H9 (cell line): ENCODE measurements around the gene RAB15. TPM values are rescaled to one million over a fixed set of nuclear protein-coding genes. Genes with fewer than 3 reads are reported as not detected.
A peak's percentile ranks its signal among the peaks of the same experiment; 100 is the strongest.

Experiments
- DNase-seq: peaks from one replicate; pipeline ENCODE4 v3.0.0-alpha.2; 2017
- H2AFZ ChIP-seq: one replicate; pipeline ENCODE4 v1.6.1; 2013; ENCODE audit warnings: mild to moderate bottlenecking, low read length, control low read depth, moderate library complexity
- H2AK5ac ChIP-seq: 2 replicates; pipeline ENCODE4 v1.6.1; 2013; ENCODE audit warnings: low read length, control low read depth, mixed read lengths; ENCODE audit not compliant: insufficient read length
- H2BK120ac ChIP-seq: one replicate; pipeline ENCODE4 v1.6.1; 2013; ENCODE audit warnings: low read depth, mild to moderate bottlenecking, low read length, control low read depth, inconsistent platforms; ENCODE audit not compliant: poor library complexity, severe bottlenecking
- H2BK12ac ChIP-seq: 2 replicates; pipeline ENCODE4 v1.6.1; 2013; ENCODE audit warnings: low read length, control low read depth, mixed read lengths, low read depth; ENCODE audit not compliant: insufficient read length
- H2BK15ac ChIP-seq: 2 replicates; pipeline ENCODE4 v1.6.1; 2013; ENCODE audit warnings: low read depth, low read length, control low read depth
- H2BK20ac ChIP-seq: one replicate; pipeline ENCODE4 v1.6.1; 2013; ENCODE audit warnings: low read depth, mild to moderate bottlenecking, low read length, control low read depth, inconsistent platforms; ENCODE audit not compliant: poor library complexity, severe bottlenecking
- H2BK5ac ChIP-seq: 2 replicates; pipeline ENCODE4 v1.6.1; 2013; ENCODE audit warnings: low read length, control low read depth, mixed read lengths; ENCODE audit not compliant: insufficient read length
- H3K14ac ChIP-seq: 2 replicates; pipeline ENCODE4 v1.6.1; 2013; ENCODE audit warnings: low read length, control low read depth; ENCODE audit not compliant: insufficient read depth
- H3K18ac ChIP-seq: 2 replicates; pipeline ENCODE4 v1.6.1; 2013; ENCODE audit warnings: low read depth, mild to moderate bottlenecking, mixed read lengths, low read length, control low read depth; ENCODE audit not compliant: insufficient read length
- H3K23ac ChIP-seq: 2 replicates; pipeline ENCODE4 v1.6.1; 2013; ENCODE audit warnings: low read length, control low read depth, mixed read lengths, low read depth; ENCODE audit not compliant: insufficient read length
- H3K23me2 ChIP-seq: 2 replicates; pipeline ENCODE4 v1.6.1; 2013; ENCODE audit warnings: low read depth, mild to moderate bottlenecking, mixed read lengths, low read length, control low read depth; ENCODE audit not compliant: insufficient read length, poor library complexity, severe bottlenecking
- H3K27ac ChIP-seq: 2 replicates; pipeline ENCODE4 v1.5.1; 2013; ENCODE audit warnings: low read length, control low read depth, mixed read lengths, low read depth; ENCODE audit not compliant: insufficient read length
- H3K27me3 ChIP-seq: 2 replicates; pipeline ENCODE4 v1.6.1; 2013; ENCODE audit warnings: low read length, control low read depth, inconsistent platforms; ENCODE audit not compliant: insufficient read depth
- H3K4ac ChIP-seq: 2 replicates; pipeline ENCODE4 v1.6.1; 2013; ENCODE audit warnings: low read depth, mild to moderate bottlenecking, control low read depth, inconsistent platforms, low read length, moderate library complexity
- H3K4me1 ChIP-seq: 2 replicates; pipeline ENCODE4 v1.6.1; 2013; ENCODE audit warnings: low read length, control low read depth, inconsistent platforms; ENCODE audit not compliant: insufficient read depth
- H3K4me2 ChIP-seq: 2 replicates; pipeline ENCODE4 v1.6.1; 2013; ENCODE audit warnings: low read length, control low read depth, mixed read lengths; ENCODE audit not compliant: insufficient read length, insufficient read depth
- H3K56ac ChIP-seq: 2 replicates; pipeline ENCODE4 v1.6.1; 2013; ENCODE audit warnings: low read depth, mild to moderate bottlenecking, mixed read lengths, low read length, control low read depth; ENCODE audit not compliant: insufficient read length
- H3K79me1 ChIP-seq: 2 replicates; pipeline ENCODE4 v1.6.1; 2013; ENCODE audit warnings: low read depth, mild to moderate bottlenecking, moderate library complexity, low read length, control low read depth, inconsistent platforms; ENCODE audit not compliant: insufficient read depth, poor library complexity, severe bottlenecking
- H3K79me2 ChIP-seq: 2 replicates; pipeline ENCODE4 v1.6.1; 2013; ENCODE audit warnings: low read length, control low read depth, inconsistent platforms; ENCODE audit not compliant: insufficient read depth
- H3K9ac ChIP-seq: 2 replicates; pipeline ENCODE4 v1.6.1; 2013; ENCODE audit warnings: low read length, control low read depth, mixed read lengths; ENCODE audit not compliant: insufficient read length; ENCODE audit errors: extremely low read depth
- H3K9me3 ChIP-seq: one replicate; pipeline ENCODE4 v1.6.1; 2013; ENCODE audit warnings: low read depth, low read length, inconsistent platforms; ENCODE audit not compliant: control insufficient read depth
- H3T11ph ChIP-seq: one replicate; pipeline ENCODE4 v1.6.1; 2013; ENCODE audit warnings: mild to moderate bottlenecking, low read length, control low read depth, inconsistent platforms
- H4K20me1 ChIP-seq: one replicate; pipeline ENCODE4 v1.6.1; 2013; ENCODE audit not compliant: control insufficient read depth, insufficient read length, insufficient read depth
- H4K5ac ChIP-seq: 2 replicates; pipeline ENCODE4 v1.6.1; 2013; ENCODE audit warnings: low read depth, mild to moderate bottlenecking, mixed read lengths, low read length, control low read depth; ENCODE audit not compliant: insufficient read length
- H4K8ac ChIP-seq: replicated peaks from 2 replicates; pipeline ENCODE4 v1.6.1; 2013; ENCODE audit warnings: low read length, control low read depth, mixed read lengths, low read depth; ENCODE audit not compliant: insufficient read length
- H4K91ac ChIP-seq: 2 replicates; pipeline ENCODE4 v1.6.1; 2013; ENCODE audit warnings: low read depth, mild to moderate bottlenecking, moderate library complexity, mixed read lengths, low read length, control low read depth; ENCODE audit not compliant: insufficient read length
- H3K27ac Mint-ChIP-seq, 3 experiments: 2 replicates in 2 of 3; 3 replicates in 1 of 3; pipeline ENCODE4 v1.8.0; 2020 to 2021; ENCODE audit warnings: mixed read lengths in 3 of 3, mild to moderate bottlenecking in 1 of 3, moderate library complexity in 1 of 3
- H3K27me3 Mint-ChIP-seq: 2 replicates; pipeline ENCODE4 v1.8.0; 2021; ENCODE audit warnings: low read depth, mild to moderate bottlenecking, moderate library complexity, mixed read lengths
- H3K36me3 Mint-ChIP-seq, 3 experiments: 2 replicates in 2 of 3; 3 replicates in 1 of 3; pipeline ENCODE4 v1.8.0; 2020 to 2021; ENCODE audit warnings: low read depth in 3 of 3, mixed read lengths in 3 of 3; ENCODE audit not compliant: insufficient read depth in 1 of 3
- H3K4me1 Mint-ChIP-seq, 2 experiments: 2 replicates each; pipeline ENCODE4 v1.8.0; 2020; ENCODE audit warnings: mixed read lengths in 2 of 2
- H3K4me3 Mint-ChIP-seq, 2 experiments: 2 replicates in 1 of 2; 3 replicates in 1 of 2; pipeline ENCODE4 v1.8.0; 2020 to 2021; ENCODE audit warnings: mild to moderate bottlenecking in 2 of 2, mixed read lengths in 2 of 2, moderate library complexity in 1 of 2
- H3K9me3 Mint-ChIP-seq, 2 experiments: 2 replicates in 1 of 2; 3 replicates in 1 of 2; pipeline ENCODE4 v1.8.0; 2020; ENCODE audit warnings: mild to moderate bottlenecking in 2 of 2, mixed read lengths in 2 of 2, moderate library complexity in 1 of 2
- CTCF ChIP-seq: fragments of 200-600 bp; sonication (generic); conservative IDR thresholded peaks from 3 replicates; pipeline ENCODE4 v1.8.0; 2021; ENCODE audit warnings: antibody characterized with exemption, mild to moderate bottlenecking
- WGBS: extraction: QIAGEN DNeasy Blood & Tissue Kit; methylation state at CpG from one replicate; pipeline ENCODE4 v1.1.7; 2013; ENCODE audit warnings: missing lambda C conversion rate, low lambda C conversion rate, mixed read lengths; ENCODE audit not compliant: insufficient read length; ENCODE audit errors: extremely low coverage; 5-methylcytosine and 5-hydroxymethylcytosine counted together
- total RNA-seq: library from RNA; stranded (reverse); gene quantifications from 2 replicates; pipeline ENCODE4 v1.2.1, GENCODE V29; 2021

RAB15 gene
- total RNA-seq, 1 experiment from 2014 or later = 54.3 TPM

DNA sequence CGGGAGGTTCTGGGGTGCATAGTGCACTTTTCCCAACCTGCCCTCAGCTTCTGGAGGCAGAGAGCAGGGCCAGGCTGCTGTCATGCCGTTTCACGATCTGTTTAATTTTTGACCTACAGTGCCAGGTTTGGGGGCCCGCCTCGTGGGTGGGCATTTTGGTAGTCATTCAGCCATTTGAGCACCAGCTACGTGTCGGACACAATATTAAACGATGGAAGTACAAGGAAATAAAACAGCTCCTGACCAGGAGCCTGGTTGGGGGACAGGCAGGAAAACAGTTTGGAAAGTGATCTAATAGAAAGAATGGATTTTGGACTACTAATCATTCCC is 15.3 kb upstream of the RAB15 start:
- Histone ChIP-seq H3K4ac (no peak overlapping the region), H3K14ac (peak overlapping the region; percentile 13), H3K27ac (no peak overlapping the region), H4K20me1 (no peaks in the 10 kb centered on the region), H2AK5ac (no peak overlapping the region), H2BK120ac (no peak overlapping the region), H2BK12ac (no peak overlapping the region), H3K56ac (no peak overlapping the region), H3K18ac (no peak overlapping the region), H2AFZ (no peak overlapping the region), H3K9me3 (no peaks in the 10 kb centered on the region), H2BK5ac (no peak overlapping the region), H3T11ph (no peak overlapping the region), H4K5ac (no peak overlapping the region), H3K23me2 (peaks cover 3% of the 10 kb centered on the region), H3K79me2 (no peaks in the 10 kb centered on the region), H3K9ac (peak overlapping the region; percentile 64), H4K8ac (no peak overlapping the region), H2BK15ac (no peak overlapping the region), H3K4me1 (0 out of 2 replicates have a peak, but pooled peaks cover 2% of the 10 kb centered on the region), H3K27me3 (no peaks in the 10 kb centered on the region), H4K91ac (no peak overlapping the region), H3K23ac (no peak overlapping the region), H2BK20ac (no peak overlapping the region), H3K4me2 (peak overlapping the region; percentile 70), H3K79me1 (no peaks in the 10 kb centered on the region)
- no peaks in the 10 kb centered on the region for H3K9me3 Mint-ChIP-seq
- no peak for DNase-seq
- H3K4me3 Mint-ChIP-seq = peak overlapping the region; percentile 96 to 99
- peaks cover 0 to 3% (median 0%) of the 10 kb centered on the region in 3 experiments; a peak in 3 of 7 replicates for H3K36me3 Mint-ChIP-seq
- WGBS = no CpG with 5 or more reads among the region's 8 CpGs
- peak overlapping the region in 1 of 3 experiments; percentile 99; a peak in 4 of 7 replicates for H3K27ac Mint-ChIP-seq
- H3K27me3 Mint-ChIP-seq = peaks cover 16% of the 10 kb centered on the region
- H3K4me1 Mint-ChIP-seq = peaks cover 8 to 23% of the 10 kb centered on the region in 2 experiments
- TF ChIP-seq CTCF = no peak
